22Rv1 (cell line): ENCODE data around the gene ZNF629.

Experiments
- CTCF ChIP-seq: fragments of 450-650 bp; IDR thresholded peaks from 2 replicates; pipeline ENCODE4 v1.5.1; 2017; ENCODE audit warnings: mild to moderate bottlenecking
- ZFX ChIP-seq: fragments of 450-650 bp; IDR thresholded peaks from 2 replicates; pipeline ENCODE4 v1.6.1; 2017; ENCODE audit warnings: antibody characterized with exemption, borderline replicate concordance

- TF ChIP-seq CTCF (no peak), ZFX (no peak)
These were observed 26.2 kb downstream of the ZNF629 start for GRCh38 chr16:30760577-30761426.
